Liver (tissue), 9 donors: ENCODE measurements around the gene ZNF775. TPM values are rescaled to one million over a fixed set of nuclear protein-coding genes. Genes with fewer than 3 reads are reported as not detected.

Experiments
- DNase-seq: peaks from one replicate; pipeline ENCODE4 v3.0.0-alpha.2; 2017; ENCODE audit warnings: low spot score
- H3K27ac ChIP-seq, 2 donors: one replicate each; pipeline ENCODE4 v1.7.0; 2013; ENCODE audit warnings: inconsistent platforms in 2 of 2, low read length in 2 of 2, control low read depth in 1 of 2, low read depth in 1 of 2, mild to moderate bottlenecking in 1 of 2
- H3K27me3 ChIP-seq, 4 donors: one replicate each; pipeline versions ENCODE4 v1.6.1 to v1.7.0; 2013; ENCODE audit warnings: low read length in 3 of 4, inconsistent platforms in 1 of 4, mild to moderate bottlenecking in 1 of 4, moderate library complexity in 1 of 4; ENCODE audit not compliant: control insufficient read depth in 4 of 4, insufficient read depth in 4 of 4
- H3K36me3 ChIP-seq, 4 donors: one replicate each; pipeline versions ENCODE4 v1.6.1 to v1.7.0; 2013; ENCODE audit warnings: low read length in 3 of 4, mild to moderate bottlenecking in 3 of 4, low read depth in 1 of 4, moderate library complexity in 1 of 4; ENCODE audit not compliant: control insufficient read depth in 4 of 4, insufficient read depth in 3 of 4
- H3K4me1 ChIP-seq, 4 donors: one replicate each; pipeline versions ENCODE4 v1.6.1 to v1.7.0; 2013; ENCODE audit warnings: low read length in 3 of 4, mild to moderate bottlenecking in 3 of 4, moderate library complexity in 1 of 4; ENCODE audit not compliant: control insufficient read depth in 4 of 4, insufficient read depth in 4 of 4
- H3K4me3 ChIP-seq, 3 donors: one replicate each; pipeline versions ENCODE4 v1.6.1 to v1.7.0; 2013; ENCODE audit warnings: low read length in 3 of 3, control low read depth in 1 of 3, low read depth in 1 of 3, mild to moderate bottlenecking in 1 of 3
- H3K9ac ChIP-seq, 2 donors: one replicate each; pipeline ENCODE4 v1.7.0; 2013; ENCODE audit warnings: low read length in 2 of 2, mild to moderate bottlenecking in 2 of 2, moderate library complexity in 2 of 2, control low read depth in 1 of 2, low read depth in 1 of 2
- H3K9me3 ChIP-seq, 4 donors: one replicate each; pipeline versions ENCODE4 v1.6.1 to v1.7.0; 2013; ENCODE audit warnings: low read length in 3 of 4; ENCODE audit not compliant: control insufficient read depth in 4 of 4
- EGR1 ChIP-seq, 2 donors: IDR thresholded peaks; 2 replicates each; pipeline ENCODE4 v1.6.1; 2016 to 2018; ENCODE audit warnings: antibody characterized with exemption in 2 of 2, low read depth in 2 of 2
- FOXA2 ChIP-seq: IDR thresholded peaks from 2 replicates; pipeline ENCODE4 v1.6.1; 2016; ENCODE audit warnings: antibody characterized with exemption
- GABPA ChIP-seq, 2 donors: IDR thresholded peaks in 1 of 2; conservative IDR thresholded peaks in 1 of 2; 2 replicates each; pipeline ENCODE4 v1.6.1; 2016; ENCODE audit warnings: antibody characterized with exemption in 2 of 2, mild to moderate bottlenecking in 1 of 2, moderate library complexity in 1 of 2
- HNF4A ChIP-seq, 2 donors: conservative IDR thresholded peaks; 2 replicates each; pipeline ENCODE4 v1.6.1; 2016; ENCODE audit warnings: antibody characterized with exemption in 2 of 2, mild to moderate bottlenecking in 2 of 2
- HNF4G ChIP-seq: IDR thresholded peaks from 2 replicates; pipeline ENCODE4 v1.6.1; 2016; ENCODE audit warnings: antibody characterized with exemption
- JUND ChIP-seq, 2 donors: IDR thresholded peaks; 2 replicates each; pipeline ENCODE4 v1.6.1; 2016; ENCODE audit warnings: antibody characterized with exemption in 2 of 2
- MAX ChIP-seq: IDR thresholded peaks from 2 replicates; pipeline ENCODE4 v1.6.1; 2016; ENCODE audit warnings: antibody characterized with exemption
- NR2F2 ChIP-seq: IDR thresholded peaks from 2 replicates; pipeline ENCODE4 v1.6.1; 2016; ENCODE audit warnings: antibody characterized with exemption
- RAD21 ChIP-seq, 2 donors: IDR thresholded peaks; 2 replicates each; pipeline ENCODE4 v1.6.1; 2016; ENCODE audit warnings: antibody characterized with exemption in 2 of 2, mild to moderate bottlenecking in 2 of 2
- REST ChIP-seq: IDR thresholded peaks from 2 replicates; pipeline ENCODE4 v1.6.1; 2016; ENCODE audit warnings: antibody characterized with exemption, mild to moderate bottlenecking
- RXRA ChIP-seq, 2 donors: IDR thresholded peaks; 2 replicates each; pipeline ENCODE4 v1.6.1; 2017 to 2018; ENCODE audit warnings: antibody characterized with exemption in 2 of 2, mild to moderate bottlenecking in 1 of 2
- SP1 ChIP-seq: IDR thresholded peaks from 2 replicates; pipeline ENCODE4 v1.6.1; 2018; ENCODE audit warnings: antibody characterized with exemption, mild to moderate bottlenecking
- TAF1 ChIP-seq: conservative IDR thresholded peaks from 2 replicates; pipeline ENCODE4 v1.6.1; 2016; ENCODE audit warnings: antibody characterized with exemption, mild to moderate bottlenecking
- WGBS: extraction: QIAGEN DNeasy Blood & Tissue Kit; methylation state at CpG from one replicate; pipeline ENCODE4 v1.1.7; 2013; 5-methylcytosine and 5-hydroxymethylcytosine counted together
- polyA plus RNA-seq, 2 donors: library from polyadenylated mRNA; stranded (reverse) in 1 of 2; unstranded in 1 of 2; fragments of 200-250 nt in 1 of 2; fragments of >200 nt in 1 of 2; fragmentation: Nextera tagmentation in 1 of 2; extraction: Ambion mirVana in 1 of 2; gene quantifications; one replicate each; pipeline versions ENCODE4 v1.2.1 to v1.2.3, GENCODE V29; 2013 to 2015
- total RNA-seq, 2 donors: library from RNA; depleted of rRNA; stranded (reverse); fragments of >200 nt; gene quantifications; one replicate each; pipeline ENCODE4 v1.2.3, GENCODE V29; 2014
- TF ChIP-seq, protein P1 (sequence below): fragments of 150-350 bp; IDR thresholded peaks from 2 replicates; pipeline ENCODE4 v1.5.1; 2017; ENCODE audit warnings: improper control_type of control experiment, low read depth, low read length; ENCODE audit not compliant: missing input control
- TF ChIP-seq, protein P2 (sequence below): IDR thresholded peaks from 2 replicates; pipeline ENCODE4 v1.6.1; 2016; ENCODE audit warnings: antibody characterized with exemption
- donor health status: healthy.
- donor health status: healthy.
- donor health status: healthy.
- donor health status: healthy.
- donor health status: healthy.

The ZNF775 gene
- total and polyA plus RNA-seq, 4 donors: 0.08 to 3.1 (median 0.52) TPM

GRCh38 chr7:150361402-150361801 lies 17.7 kb upstream of the ZNF775 start:
- no peak overlapping the region for H3K9ac ChIP-seq
- peaks cover 0 to 4% (median 4%) of the 10 kb centered on the region in 4 donors for H3K4me1 ChIP-seq
- no peaks in the 10 kb centered on the region for H3K27me3 ChIP-seq
- H3K4me3 ChIP-seq: no peak overlapping the region
- no peaks in the 10 kb centered on the region for H3K9me3 ChIP-seq
- H3K36me3 ChIP-seq: no peaks in the 10 kb centered on the region
- no peak overlapping the region for H3K27ac ChIP-seq
- 90% methylated on average over 7 of the region's 7 CpGs for WGBS
- TF ChIP-seq TAF1 (no peak), HNF4G (no peak), HNF4A (conservative IDR thresholded peaks at IDR 0.05) (no peak), GABPA (IDR thresholded peaks at IDR 0.05 in 1 of 2, conservative IDR thresholded peaks at IDR 0.05 in 1 of 2) (no peak), NR2F2 (no peak), MAX (no peak)
- TF ChIP-seq, protein P1, sequence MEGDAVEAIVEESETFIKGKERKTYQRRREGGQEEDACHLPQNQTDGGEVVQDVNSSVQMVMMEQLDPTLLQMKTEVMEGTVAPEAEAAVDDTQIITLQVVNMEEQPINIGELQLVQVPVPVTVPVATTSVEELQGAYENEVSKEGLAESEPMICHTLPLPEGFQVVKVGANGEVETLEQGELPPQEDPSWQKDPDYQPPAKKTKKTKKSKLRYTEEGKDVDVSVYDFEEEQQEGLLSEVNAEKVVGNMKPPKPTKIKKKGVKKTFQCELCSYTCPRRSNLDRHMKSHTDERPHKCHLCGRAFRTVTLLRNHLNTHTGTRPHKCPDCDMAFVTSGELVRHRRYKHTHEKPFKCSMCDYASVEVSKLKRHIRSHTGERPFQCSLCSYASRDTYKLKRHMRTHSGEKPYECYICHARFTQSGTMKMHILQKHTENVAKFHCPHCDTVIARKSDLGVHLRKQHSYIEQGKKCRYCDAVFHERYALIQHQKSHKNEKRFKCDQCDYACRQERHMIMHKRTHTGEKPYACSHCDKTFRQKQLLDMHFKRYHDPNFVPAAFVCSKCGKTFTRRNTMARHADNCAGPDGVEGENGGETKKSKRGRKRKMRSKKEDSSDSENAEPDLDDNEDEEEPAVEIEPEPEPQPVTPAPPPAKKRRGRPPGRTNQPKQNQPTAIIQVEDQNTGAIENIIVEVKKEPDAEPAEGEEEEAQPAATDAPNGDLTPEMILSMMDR: no peak
- no peak for DNase-seq

- Histone ChIP-seq H3K36me3 (no peaks in the 10 kb centered on the region), H3K9ac (no peak overlapping the region), H3K4me3 (no peak overlapping the region), H3K27me3 (no peaks in the 10 kb centered on the region), H3K27ac (no peak overlapping the region), H3K4me1 (peaks cover 0 to under 1% (median 0%) of the 10 kb centered on the region in 4 donors), H3K9me3 (no peaks in the 10 kb centered on the region)
- 92% methylated on average over 18 of the region's 18 CpGs for WGBS
- TF ChIP-seq HNF4A (conservative IDR thresholded peaks at IDR 0.05) (no peak), SP1 (no peak), FOXA2 (no peak), JUND (IDR thresholded peaks at IDR 0.05) (no peak), RXRA (IDR thresholded peaks at IDR 0.05) (no peak), HNF4G (no peak), NR2F2 (no peak), EGR1 (IDR thresholded peaks at IDR 0.05; ENCODE audit: low read depth in 2 of 2) (no peak), REST (no peak), RAD21 (IDR thresholded peaks at IDR 0.05) (no peak)
- TF ChIP-seq, protein P2, sequence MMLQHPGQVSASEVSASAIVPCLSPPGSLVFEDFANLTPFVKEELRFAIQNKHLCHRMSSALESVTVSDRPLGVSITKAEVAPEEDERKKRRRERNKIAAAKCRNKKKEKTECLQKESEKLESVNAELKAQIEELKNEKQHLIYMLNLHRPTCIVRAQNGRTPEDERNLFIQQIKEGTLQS: no peak
- TF ChIP-seq, protein P1: no peak
- no peak for DNase-seq
Measured at GRCh38 chr7:150361807-150362621, 17.1 kb upstream of the ZNF775 start.
